Activated naive CD8-positive, alpha-beta T cell treated with anti-CD3 and anti-CD28 coated beads for 36 hours (primary cell): ENCODE results near the gene PEX11G. TPM values are rescaled to one million over a fixed set of nuclear protein-coding genes. Genes with fewer than 3 reads are reported as not detected.

Source experiments
- DNase-seq: peaks from one replicate; pipeline ENCODE4 v3.0.0; 2021
- H3K27ac Mint-ChIP-seq: one replicate; pipeline ENCODE4 v1.8.0; 2022; ENCODE audit warnings: mild to moderate bottlenecking, moderate library complexity, mixed read lengths
- H3K27me3 Mint-ChIP-seq: one replicate; pipeline ENCODE4 v1.8.0; 2022; ENCODE audit warnings: mild to moderate bottlenecking, mixed read lengths
- H3K36me3 Mint-ChIP-seq: one replicate; pipeline ENCODE4 v1.8.0; 2021; ENCODE audit warnings: mild to moderate bottlenecking, mixed read lengths
- H3K4me1 Mint-ChIP-seq: one replicate; pipeline ENCODE4 v1.8.0; 2021; ENCODE audit warnings: mixed read lengths
- H3K4me3 Mint-ChIP-seq: one replicate; pipeline ENCODE4 v1.8.0; 2022; ENCODE audit warnings: mild to moderate bottlenecking, moderate library complexity, mixed read lengths
- H3K9me3 Mint-ChIP-seq: one replicate; pipeline ENCODE4 v1.8.0; 2022; ENCODE audit warnings: mixed read lengths
- total RNA-seq, 2 experiments: library from RNA; stranded (reverse); gene quantifications; one replicate each; pipeline ENCODE4 v1.2.3, GENCODE V29; 2021

Gene PEX11G
- total RNA-seq, 2 experiments from 2014 or later, result 0.82 to 1.5 TPM

GRCh38 chr19:7486923-7487322, 1.9 kb downstream of the PEX11G start:
- H3K9me3 Mint-ChIP-seq, result peaks cover 4% of the 10 kb centered on the region
- peaks cover 16% of the 10 kb centered on the region for H3K4me1 Mint-ChIP-seq
- H3K27me3 Mint-ChIP-seq, result no peaks in the 10 kb centered on the region
- H3K27ac Mint-ChIP-seq, result no peak overlapping the region
- no peak overlapping the region for H3K4me3 Mint-ChIP-seq
- no peak for DNase-seq
- H3K36me3 Mint-ChIP-seq, result no peaks in the 10 kb centered on the region

GRCh38 chr19:7483720-7484201, 5.1 kb downstream of the PEX11G start:
- peaks cover 11% of the 10 kb centered on the region for H3K4me1 Mint-ChIP-seq
- H3K27me3 Mint-ChIP-seq, result no peaks in the 10 kb centered on the region
- no peaks in the 10 kb centered on the region for H3K36me3 Mint-ChIP-seq
- no peaks in the 10 kb centered on the region for H3K9me3 Mint-ChIP-seq
- H3K4me3 Mint-ChIP-seq, result no peak overlapping the region
- no peak overlapping the region for H3K27ac Mint-ChIP-seq
- DNase-seq, result no peak

- H3K4me1 Mint-ChIP-seq, result peaks cover 11% of the 10 kb centered on the region
- no peaks in the 10 kb centered on the region for H3K27me3 Mint-ChIP-seq
- no peak for DNase-seq
- peak overlapping the region; percentile 59 for H3K4me3 Mint-ChIP-seq
- H3K27ac Mint-ChIP-seq, result no peak overlapping the region
- H3K9me3 Mint-ChIP-seq, result no peaks in the 10 kb centered on the region
- no peaks in the 10 kb centered on the region for H3K36me3 Mint-ChIP-seq
These were observed 6.0 kb downstream of the PEX11G start for GRCh38 chr19:7482584-7483439.

- Mint-ChIP-seq H3K36me3 (no peaks in the 10 kb centered on the region), H3K27ac (no peak overlapping the region), H3K27me3 (no peaks in the 10 kb centered on the region), H3K9me3 (no peaks in the 10 kb centered on the region), H3K4me3 (no peak overlapping the region), H3K4me1 (peaks cover 11% of the 10 kb centered on the region)
- no peak for DNase-seq
These were observed 7.9 kb downstream of the PEX11G start for GRCh38 chr19:7480970-7481255.

GRCh38 chr19:7480222-7480969, 8.4 kb downstream of the PEX11G start:
- Mint-ChIP-seq H3K9me3 (no peaks in the 10 kb centered on the region), H3K4me3 (no peak overlapping the region), H3K27ac (no peak overlapping the region), H3K36me3 (no peaks in the 10 kb centered on the region), H3K4me1 (peaks cover 11% of the 10 kb centered on the region), H3K27me3 (no peaks in the 10 kb centered on the region)
- no peak for DNase-seq

- no peak overlapping the region for H3K4me3 Mint-ChIP-seq
- H3K27ac Mint-ChIP-seq, result peak overlapping the region; percentile 2
- peaks cover 11% of the 10 kb centered on the region for H3K4me1 Mint-ChIP-seq
- no peak for DNase-seq
- H3K36me3 Mint-ChIP-seq, result no peaks in the 10 kb centered on the region
- H3K9me3 Mint-ChIP-seq, result no peaks in the 10 kb centered on the region
- H3K27me3 Mint-ChIP-seq, result no peaks in the 10 kb centered on the region
These were observed 10.0 kb downstream of the PEX11G start for GRCh38 chr19:7478843-7479227.

GRCh38 chr19:7478173-7478842, 10.5 kb downstream of the PEX11G start:
- Mint-ChIP-seq H3K27ac (peak overlapping the region; percentile 2), H3K4me1 (peaks cover 8% of the 10 kb centered on the region), H3K27me3 (no peaks in the 10 kb centered on the region), H3K9me3 (no peaks in the 10 kb centered on the region), H3K4me3 (no peak overlapping the region), H3K36me3 (no peaks in the 10 kb centered on the region)
- no peak for DNase-seq

GRCh38 chr19:7477758-7478157, 11.1 kb downstream of the PEX11G start:
- H3K27me3 Mint-ChIP-seq, result no peaks in the 10 kb centered on the region
- DNase-seq, result no peak
- H3K27ac Mint-ChIP-seq, result no peak overlapping the region
- H3K4me3 Mint-ChIP-seq, result no peak overlapping the region
- H3K36me3 Mint-ChIP-seq, result no peaks in the 10 kb centered on the region
- no peaks in the 10 kb centered on the region for H3K9me3 Mint-ChIP-seq
- peaks cover 4% of the 10 kb centered on the region for H3K4me1 Mint-ChIP-seq

GRCh38 chr19:7476777-7477494, 11.9 kb downstream of the PEX11G start:
- no peaks in the 10 kb centered on the region for H3K36me3 Mint-ChIP-seq
- no peak overlapping the region for H3K27ac Mint-ChIP-seq
- H3K27me3 Mint-ChIP-seq, result no peaks in the 10 kb centered on the region
- no peak for DNase-seq
- peaks cover 4% of the 10 kb centered on the region for H3K4me1 Mint-ChIP-seq
- H3K4me3 Mint-ChIP-seq, result no peak overlapping the region
- H3K9me3 Mint-ChIP-seq, result no peaks in the 10 kb centered on the region

GRCh38 chr19:7476241-7476640, 12.6 kb downstream of the PEX11G start:
- DNase-seq, result no peak
- Mint-ChIP-seq H3K4me1 (peaks cover 4% of the 10 kb centered on the region), H3K27ac (no peak overlapping the region), H3K4me3 (no peak overlapping the region), H3K9me3 (no peaks in the 10 kb centered on the region), H3K27me3 (no peaks in the 10 kb centered on the region), H3K36me3 (peaks cover 1% of the 10 kb centered on the region)

GRCh38 chr19:7475665-7476064, 13.2 kb downstream of the PEX11G start:
- Mint-ChIP-seq H3K36me3 (peaks cover 1% of the 10 kb centered on the region), H3K4me1 (peaks cover 3% of the 10 kb centered on the region), H3K27me3 (no peaks in the 10 kb centered on the region), H3K9me3 (no peaks in the 10 kb centered on the region), H3K27ac (peak overlapping the region; percentile 45), H3K4me3 (no peak overlapping the region)
- DNase-seq, result no peak

- Mint-ChIP-seq H3K27ac (no peak overlapping the region), H3K4me1 (no peaks in the 10 kb centered on the region), H3K9me3 (no peaks in the 10 kb centered on the region), H3K4me3 (no peak overlapping the region), H3K27me3 (no peaks in the 10 kb centered on the region), H3K36me3 (peaks cover 1% of the 10 kb centered on the region)
- DNase-seq, result no peak
These were observed 16.9 kb downstream of the PEX11G start for GRCh38 chr19:7471696-7472615.

- Mint-ChIP-seq H3K4me3 (no peak overlapping the region), H3K4me1 (no peaks in the 10 kb centered on the region), H3K27me3 (no peaks in the 10 kb centered on the region), H3K36me3 (peaks cover 1% of the 10 kb centered on the region), H3K27ac (no peak overlapping the region), H3K9me3 (no peaks in the 10 kb centered on the region)
- DNase-seq, result no peak
These were observed 18.1 kb downstream of the PEX11G start for GRCh38 chr19:7470540-7471305.
